GM21528 (cell line): ENCODE data around the gene UTP11.

Source experiments
- ATAC-seq: cut with Tn5 transposase; IDR thresholded peaks from one replicate; pipeline ENCODE4 v1.9.1; 2021; ENCODE audit warnings: mild to moderate bottlenecking, moderate library complexity; ENCODE audit not compliant: unreplicated experiment, low FRiP score

UTP11 gene

DNA sequence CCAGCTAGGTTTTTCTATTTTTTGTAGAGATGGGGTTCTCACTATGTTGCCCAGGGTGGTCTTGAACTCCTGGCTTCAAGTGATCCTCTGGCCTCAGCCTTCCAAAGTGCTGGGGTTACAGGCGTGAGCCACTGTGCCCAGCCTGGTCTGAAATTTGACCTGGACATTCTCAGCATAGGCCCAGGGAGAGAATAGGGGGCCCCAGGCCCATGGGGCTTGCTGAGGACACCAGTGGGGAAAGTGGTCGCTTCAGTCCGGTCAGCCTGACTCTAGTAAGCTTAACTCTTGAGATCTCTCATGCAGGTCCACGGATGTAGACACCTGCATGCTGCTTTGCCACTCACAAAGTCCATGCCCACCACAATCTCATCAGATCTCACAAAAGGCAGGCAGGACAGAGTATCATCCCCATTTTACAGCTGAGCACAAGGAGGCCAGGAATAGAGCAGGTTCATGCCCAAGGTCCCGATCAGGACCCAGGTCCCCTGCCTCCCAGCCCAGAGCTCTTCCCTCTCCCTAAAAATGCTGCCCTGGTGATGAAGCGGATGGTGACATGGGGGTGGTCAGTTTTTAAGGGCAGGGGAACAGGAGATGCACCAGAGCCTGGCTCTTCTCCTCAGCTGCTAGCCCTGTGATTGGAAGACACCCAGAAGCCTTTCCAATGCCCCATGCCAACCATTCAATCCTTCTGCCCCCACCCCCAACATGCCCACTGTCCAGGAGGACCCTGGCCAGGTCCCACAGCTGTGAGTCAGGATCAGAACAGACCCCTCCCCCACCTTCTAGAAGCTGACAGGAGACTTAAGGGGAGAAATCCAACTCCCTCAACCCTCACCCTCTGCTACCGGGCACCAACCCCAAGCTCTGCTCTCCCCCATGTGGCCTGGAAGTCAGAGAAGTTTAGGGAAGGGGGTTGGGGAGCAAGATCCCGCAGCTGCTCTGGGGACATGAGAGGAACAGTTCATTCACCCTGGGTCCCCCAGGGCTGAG, 9.0 kb upstream of the UTP11 start:
- ATAC-seq: no peak

DNA sequence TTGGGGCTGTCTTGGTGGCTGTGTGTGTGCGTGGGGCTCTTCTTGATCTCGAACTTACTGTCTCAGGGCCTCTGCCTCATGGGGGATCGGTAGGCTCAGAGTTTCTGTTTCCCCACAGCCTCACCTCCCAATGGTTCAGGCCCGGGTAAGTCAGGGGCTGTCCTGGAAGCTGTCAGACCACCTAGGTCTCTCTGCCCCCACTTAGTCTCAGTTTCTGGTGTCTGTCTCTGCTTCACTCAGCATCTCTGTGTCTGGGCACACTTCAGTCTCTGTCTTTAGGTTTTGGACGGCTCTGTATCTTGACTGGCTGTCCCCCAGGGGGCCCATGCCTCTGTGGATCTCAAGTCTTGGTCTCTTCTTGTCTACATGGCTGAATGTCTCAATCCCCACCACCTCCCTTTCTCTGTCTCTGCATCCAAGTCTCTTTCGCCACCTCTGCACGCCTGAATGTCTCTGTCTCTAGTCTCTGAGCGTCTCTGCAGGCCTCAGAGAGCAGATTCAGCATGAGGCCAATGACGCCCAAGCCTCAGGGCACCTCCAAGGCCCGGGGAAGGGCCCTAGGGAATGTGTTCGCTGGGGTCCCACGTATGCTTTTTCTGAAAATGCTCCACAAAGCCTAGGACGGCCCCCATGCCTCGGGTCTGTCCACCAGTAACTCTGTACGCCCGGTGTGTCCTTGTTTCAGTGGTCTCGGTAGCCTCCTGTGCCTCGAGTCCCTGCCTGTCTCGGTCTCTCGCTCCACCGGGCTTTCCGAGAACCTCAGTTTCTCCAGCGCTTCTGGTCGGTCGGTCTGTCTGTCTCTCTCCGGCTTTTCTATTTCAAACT, 8.0 kb upstream of the UTP11 start:
- no peak for ATAC-seq

DNA sequence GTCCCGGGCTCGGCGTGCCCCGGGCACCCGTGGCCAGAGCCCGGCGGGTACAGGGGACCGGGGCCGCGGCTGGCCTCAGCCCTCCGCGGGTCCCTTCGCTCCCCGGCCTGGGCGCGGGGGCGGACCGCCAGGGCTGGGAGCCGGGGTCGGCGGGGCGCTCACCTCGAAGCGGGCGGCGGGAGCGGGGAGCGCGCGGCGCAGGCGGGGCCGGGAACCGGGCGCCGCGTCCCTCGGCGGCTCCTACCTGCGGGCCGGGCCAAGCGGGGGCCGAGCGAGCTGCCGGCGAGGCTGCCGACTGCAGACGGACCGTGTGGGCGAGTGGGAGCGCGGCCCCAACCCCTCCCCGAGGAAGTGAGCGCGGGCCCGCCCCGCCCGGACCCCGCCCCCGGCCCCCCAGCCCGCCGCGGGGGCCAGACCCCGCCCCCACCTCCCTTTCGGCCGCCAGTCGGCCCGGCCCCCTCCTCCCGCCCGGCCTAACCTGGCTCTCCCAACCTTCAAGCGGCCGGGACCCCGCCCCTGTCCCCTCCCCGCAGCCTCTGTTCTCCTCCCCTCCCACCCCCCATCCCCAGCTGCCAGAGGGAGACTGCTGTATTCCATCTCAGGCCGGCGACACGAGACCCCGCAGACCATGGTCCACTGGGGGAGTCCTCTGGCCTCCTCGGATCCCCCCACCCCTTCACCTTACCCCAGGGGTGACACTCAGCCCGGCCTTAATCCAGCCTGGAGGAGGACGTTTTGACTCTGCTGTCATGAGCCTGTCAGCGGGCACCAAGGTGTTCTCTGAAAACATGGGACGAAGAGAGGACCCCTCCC, 7.1 kb upstream of the UTP11 start, which contains the start of gene FHL3:
FHL3 (minus strand) TSS at position 320 of the 813 bp plus-strand sequence. CDS start 6,102 bp downstream, outside the sequence.
- ATAC-seq: no peak

DNA sequence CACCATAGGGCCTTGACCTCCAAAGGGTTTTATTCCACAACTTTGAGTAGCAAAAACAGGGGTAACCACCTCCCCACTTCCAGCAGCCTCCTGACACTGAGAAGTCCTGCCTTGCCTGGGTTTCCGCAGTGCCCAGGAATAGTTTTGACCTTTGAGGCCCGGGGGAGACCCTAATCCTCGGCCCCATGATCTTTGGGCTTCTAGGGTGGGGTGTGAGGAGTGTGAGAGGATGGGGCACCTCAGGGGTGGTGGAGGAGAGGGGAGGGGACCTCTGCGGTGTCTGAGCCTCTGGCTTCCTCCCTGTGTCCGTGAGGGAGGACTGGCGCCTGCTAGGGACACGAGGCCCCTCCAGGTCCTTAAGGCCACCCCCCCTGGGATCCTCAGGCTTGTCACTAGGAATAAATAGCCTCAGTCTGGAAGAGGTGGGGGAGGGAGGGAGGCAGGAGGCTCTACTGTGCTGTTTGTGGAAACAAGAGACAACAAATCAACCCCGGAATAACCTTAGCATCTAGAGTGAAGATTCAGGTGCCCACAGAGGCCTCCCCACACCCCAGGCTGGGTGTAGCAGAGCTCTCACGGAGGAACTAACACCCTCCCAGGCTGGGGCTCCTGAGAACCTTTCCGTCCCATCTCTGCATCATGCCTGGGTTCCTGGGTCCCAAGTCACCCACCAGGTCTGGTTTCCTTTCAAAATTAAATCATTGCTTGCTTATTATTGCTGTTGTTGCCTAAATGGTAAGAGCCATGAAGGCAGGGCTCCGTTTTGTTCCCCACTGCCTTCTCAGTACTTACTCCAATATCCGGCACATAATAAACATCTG, 6.3 kb upstream of the UTP11 start:
- ATAC-seq: no peak

DNA sequence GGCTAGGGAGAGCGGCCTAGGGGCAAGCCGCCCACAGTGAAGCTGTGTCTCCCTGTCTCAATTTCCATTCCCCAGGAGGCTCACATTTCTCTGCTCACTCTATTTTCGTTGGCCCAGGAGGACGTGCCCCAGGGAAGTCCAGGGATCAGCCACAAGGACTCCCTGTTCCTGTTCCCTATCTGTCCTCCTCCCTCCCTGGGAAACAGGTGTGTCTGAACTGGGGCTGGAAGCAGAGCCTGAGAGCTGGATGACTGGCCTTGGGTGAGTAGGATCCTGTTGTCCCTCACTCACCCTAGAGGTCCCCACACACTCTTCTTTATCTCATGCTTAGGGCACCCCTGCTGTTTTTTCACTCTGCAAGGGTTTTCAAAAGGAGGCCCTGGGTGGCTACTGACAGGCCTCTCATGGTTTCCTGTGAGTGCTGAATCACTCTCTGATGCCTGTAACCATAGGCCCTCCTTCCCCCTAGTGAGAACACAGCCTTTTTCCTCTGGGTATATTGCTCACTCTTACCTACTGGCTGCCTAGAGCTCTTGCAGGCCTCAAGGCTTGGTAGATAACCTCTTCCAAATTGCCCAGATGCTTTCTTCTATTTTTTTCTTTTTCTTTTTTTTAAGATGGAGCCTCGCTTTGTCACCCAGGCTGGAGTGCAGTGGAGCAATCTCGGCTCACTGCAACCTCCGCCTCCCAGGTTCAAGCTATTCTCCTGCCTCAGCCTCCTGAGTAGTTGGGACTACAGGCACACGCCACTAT, 3.3 kb upstream of the UTP11 start:
- ATAC-seq: no peak

DNA sequence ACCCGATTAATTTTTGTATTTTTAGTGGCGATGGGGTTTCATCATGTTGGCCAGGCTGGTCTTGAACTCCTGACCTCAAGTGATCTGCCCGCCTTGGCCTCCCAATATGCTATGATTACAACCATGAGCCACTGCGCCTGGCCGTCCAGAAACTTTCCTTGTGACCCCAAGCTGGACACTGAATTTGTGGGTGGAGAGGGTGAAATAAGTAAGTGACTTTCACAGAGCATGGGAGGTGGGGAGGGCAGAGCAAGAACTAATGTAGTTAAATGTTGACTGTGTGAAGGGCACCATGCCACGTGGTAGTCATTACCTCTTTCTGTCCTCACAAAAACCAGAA, 2.7 kb upstream of the UTP11 start:
- no peak for ATAC-seq

DNA sequence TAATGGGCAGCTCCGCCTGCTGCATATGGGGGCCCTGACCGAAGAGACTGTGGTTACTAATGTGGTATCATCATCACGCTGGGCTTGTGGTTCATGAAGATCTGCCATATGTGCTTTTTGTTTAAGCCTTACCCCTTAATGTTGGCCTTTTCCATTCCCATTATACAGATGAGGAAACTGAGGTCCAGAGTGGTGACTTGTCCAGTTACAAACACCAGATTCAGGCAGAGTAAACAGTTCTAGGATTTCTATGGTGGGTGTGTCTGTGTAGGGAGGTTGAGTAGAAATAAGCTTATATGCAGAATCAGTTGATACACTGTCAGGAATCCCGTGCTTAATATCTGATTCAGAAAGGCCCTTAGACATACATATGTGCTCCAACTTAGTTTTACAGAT, 691 bp downstream of the UTP11 start:
- ATAC-seq: no peak

DNA sequence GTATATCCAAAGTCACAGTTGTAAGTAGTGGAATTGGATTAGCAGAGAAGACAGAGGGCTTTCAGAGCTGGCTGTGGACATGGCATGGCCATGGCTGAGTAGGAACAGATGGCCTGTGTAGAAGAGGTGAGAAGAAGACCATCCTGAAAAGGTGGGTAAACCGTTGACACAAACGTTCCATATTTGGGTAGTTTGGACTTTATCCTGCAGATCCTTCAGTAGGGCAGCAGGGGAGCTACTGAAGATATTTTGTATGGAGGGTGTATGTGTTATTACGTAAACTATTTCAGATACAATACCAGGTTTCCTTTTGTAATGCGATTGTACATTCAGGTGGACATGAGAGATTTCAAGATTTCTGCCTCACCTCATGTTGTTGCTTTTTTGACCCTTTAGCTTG, 1.6 kb downstream of the UTP11 start:
- no peak for ATAC-seq

DNA sequence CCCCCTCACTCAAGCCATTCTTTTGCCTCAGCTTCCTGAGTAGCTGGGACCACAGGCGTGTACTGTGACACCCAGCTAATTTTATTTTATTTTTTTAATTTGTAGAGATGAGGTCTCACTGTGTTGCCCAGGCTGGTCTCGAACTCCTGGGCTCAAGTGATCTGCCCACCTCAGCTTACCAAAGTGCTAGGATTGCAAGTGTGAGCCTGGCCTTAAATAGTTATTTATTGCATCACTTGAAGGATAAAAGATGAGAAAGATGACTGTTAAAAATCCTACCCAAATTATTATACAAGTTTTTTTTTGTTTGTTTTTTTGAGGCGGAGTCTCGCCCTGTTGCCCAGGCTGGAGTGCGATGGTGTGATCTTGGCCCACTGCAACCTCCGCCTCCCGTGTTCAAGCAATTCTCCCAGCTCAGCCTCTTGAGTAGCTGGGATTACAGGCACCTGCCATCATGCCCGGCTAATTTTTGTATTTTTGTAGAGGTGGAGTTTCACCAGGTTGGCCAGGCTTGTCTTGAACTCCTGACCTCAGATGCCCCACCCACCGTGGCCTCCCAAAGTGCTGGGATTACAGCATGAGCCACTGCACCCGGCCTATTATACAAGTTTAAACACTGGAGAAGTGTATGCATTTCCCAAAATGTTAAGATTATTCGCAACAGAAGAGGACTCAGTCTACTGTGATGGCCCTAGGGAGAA, 2.3 kb downstream of the UTP11 start:
- no peak for ATAC-seq

DNA sequence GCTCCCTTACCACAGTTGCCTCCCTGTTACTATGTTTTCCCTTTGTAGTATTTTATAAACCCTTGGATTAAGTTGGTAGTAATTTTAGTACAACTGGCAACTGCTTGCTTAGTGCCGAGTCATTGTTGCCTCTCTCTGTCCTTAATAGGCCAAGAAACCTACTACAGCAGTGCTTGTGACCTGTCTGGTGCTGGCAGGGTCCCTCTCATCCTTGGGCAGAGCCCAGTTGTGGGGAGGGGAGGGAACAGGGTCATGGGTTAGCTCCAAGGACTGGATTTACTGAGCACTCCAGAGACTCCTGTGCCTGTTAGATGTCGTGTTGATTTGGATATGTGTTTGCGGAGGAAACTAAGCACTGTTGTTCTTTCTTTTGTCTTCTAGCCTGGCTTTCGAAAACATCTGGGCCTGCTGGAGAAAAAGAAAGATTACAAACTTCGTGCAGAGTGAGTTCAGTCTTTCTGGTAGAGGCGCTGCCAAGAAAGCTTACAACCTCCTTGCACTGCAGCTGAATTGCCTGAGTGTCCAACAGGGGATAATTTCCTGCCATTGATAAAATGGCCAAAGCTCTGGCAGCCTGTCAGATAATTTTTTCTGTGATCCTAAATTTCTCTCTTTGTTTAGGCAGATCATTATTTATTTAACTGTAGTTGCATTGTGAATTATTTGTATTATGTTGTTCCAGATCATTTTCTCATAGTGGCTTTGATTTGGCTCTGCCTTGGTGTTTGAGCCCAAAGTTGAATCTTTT, 3.6 kb downstream of the UTP11 start:
- no peak for ATAC-seq

DNA sequence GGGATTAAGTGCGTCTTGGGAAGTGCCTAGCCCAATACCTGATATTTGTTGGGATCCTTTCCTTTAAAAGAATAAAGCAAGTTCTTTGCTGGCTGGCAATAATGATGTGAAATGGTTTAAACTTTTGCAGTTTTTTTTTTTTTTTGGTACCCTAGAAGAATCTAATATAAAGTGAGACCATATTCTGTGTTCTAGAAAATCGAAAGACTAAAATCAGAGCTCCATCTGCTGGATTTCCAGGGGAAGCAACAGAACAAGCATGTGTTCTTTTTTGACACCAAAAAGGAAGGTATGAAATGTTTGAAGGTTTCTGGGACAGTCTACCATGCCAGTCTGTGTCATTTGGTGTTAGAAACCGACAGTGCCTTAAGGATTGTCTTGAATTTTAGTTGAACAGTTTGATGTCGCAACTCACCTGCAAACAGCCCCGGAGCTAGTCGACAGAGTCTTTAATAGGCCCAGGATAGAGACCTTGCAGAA, 6.4 kb downstream of the UTP11 start:
- ATAC-seq: no peak

DNA sequence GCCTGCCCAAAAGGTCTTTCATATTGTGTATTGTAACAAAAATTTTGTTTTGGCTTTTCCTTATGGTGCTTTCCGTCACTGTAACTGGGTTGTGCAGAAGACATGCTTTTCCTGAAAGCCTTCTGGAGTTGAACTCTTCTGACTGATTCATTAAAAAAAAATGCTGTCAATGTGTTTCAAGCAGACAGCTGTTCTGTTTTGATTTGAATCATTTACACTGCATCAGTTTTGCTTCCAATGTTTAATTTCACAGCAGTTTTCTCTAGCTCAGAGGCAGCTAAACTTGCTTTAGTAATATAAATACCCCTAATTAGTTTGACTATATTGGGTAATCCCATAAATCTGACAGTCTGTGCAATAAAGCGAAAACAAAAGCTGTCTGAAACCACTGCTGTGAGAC, 7.9 kb downstream of the UTP11 start:
- ATAC-seq: no peak

DNA sequence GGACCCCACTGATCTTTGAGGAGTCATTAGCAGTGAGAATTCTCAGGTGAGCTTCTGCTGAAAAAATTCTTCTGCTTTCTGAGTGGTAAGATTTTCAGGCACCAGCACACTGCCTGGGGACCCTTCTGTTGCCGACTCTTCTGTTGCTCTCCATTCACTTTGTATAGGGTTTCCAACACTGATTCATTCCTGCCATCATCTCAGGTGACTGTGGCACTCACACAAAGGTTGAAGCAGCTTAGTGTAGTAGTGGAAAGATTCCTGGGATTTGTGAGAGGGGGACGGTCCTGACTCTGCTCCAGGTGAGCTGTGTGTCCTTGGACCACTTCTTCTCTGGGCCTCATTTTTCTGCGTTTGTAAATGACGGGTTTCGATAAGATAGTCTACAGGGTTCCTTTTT, 9.4 kb downstream of the UTP11 start:
- ATAC-seq: no peak

DNA sequence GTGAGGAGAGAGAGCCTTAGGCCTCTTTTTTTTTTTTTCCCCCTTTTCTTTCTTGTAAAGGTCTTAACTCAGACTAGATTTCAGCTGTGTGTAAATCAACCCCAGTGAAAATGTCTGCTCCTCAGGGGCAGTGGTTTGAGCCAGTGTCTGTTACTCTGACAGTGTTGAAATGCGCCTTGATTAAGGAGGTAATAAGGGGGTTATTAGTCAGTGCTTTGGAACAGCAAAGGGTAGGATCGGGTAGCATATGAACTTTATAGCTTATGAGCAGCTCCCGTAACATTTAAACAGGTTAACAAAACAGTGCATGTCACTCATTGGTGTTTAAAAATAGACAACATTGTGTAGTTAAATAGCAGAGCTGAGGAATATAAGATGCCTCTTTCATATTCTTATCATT, 10.3 kb downstream of the UTP11 start:
- no peak for ATAC-seq

DNA sequence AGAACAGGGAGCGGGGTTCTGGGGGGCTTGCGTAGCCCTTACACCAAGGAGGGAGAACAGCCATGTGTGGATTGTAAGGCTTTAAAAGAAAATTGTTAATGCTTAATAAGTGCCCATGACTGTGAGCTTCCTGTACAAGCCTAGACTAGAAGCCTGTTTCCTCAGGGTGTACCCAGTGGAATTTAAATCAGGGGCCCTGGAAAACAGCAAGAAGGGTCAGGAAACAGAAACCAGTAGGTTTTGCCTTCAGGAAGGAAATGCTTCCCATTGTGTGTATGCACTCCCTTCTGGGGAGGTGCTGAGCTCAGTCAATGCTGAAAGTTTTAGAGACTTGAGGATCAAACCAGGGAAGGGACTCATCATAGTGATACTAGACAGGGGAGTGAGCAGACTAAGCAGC, 12.7 kb downstream of the UTP11 start:
- ATAC-seq: no peak

DNA sequence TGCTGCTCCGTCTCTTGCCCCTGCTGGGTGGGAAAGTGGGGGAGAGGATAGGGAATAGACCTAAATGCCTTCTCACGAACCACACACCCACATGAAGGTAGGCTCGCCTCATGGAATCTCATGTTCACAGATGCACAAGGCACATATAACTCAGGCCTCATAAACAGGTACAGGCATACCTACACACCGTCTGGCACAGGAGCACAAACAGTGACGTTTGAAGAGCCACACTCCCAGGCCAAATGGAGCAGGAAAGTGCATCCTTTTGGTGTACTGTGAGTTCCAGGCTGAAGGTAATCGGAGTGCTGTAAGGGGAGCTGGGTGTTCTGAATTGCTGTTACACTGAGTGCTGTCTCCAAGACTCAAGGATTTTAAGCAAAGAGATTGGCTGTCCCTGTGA, 13.1 kb downstream of the UTP11 start:
- no peak for ATAC-seq

DNA sequence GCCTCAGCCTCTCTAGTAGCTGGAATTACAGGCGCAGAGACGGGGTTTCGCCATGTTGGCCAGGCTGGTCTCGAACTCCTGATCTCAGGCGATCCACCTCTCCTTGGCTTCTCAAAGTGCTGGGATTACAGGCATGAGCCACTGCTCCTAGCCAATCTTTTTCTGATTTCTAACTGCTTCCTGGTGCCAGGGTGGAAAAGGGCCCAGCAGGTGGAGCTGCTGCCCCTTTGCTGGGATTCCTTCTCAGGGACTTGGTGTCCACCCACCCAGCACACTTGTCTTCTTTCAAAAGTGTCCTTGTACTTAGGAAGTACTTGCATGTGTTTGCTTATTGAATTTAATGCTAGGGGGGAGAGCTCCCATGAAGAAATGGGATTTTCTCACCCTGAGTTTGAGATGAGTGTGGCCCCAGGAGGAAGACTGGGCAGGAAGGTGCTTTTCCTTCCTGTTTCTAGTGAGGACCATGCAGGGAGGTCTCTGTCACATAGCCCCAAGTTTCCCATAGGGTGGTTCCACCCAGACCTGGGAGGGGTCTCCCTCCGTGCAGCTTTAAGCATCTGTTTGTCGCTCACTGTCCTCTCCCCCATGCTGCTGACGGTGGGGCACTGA, 14.2 kb downstream of the UTP11 start:
- no peak for ATAC-seq
